SKM-1 (cell line): ENCODE measurements around the gene CHST12.

Experiments
- DNase-seq: peaks from one replicate; lab custom pipeline; 2025; ENCODE audit not compliant: unreplicated experiment; lab: John Stamatoyannopoulos, UW

CHST12 gene

DNA sequence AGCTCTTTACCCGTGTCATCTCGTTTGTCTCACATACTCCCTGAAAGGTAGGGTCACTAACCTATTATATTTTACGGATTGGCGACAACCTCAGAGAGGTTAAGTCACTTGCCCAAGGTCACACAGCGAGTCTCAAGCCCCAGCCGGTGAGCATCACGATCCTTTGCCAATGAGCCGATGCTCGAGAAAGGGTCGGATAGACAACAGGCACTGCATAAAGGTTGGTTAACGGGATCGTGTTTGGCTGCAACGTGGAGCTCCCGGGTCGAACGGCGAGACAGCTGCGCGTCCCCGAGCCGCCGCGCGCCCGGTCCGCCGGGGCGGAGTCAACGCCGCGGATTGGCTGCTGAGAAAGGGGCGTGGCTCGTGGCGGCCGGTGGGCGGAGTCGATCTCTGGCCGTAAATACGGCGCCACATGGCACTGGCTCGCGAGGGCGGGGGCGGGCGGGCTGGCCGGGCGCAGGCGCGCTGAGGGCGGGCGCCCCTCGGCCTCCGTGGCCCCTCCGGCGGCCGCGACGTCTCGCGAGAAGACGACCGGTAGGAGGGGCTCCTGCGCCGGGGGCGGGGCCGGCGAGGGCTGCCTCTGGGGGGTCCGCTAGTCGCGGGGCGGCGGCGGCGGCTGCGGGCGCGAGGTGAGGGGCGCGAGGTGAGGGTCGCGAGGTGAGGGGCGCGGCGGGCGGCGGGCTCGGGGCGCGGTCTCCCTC is at the start of gene CHST12:
Gene CHST12 (plus strand): TSS at position 598 of the 704 bp plus-strand sequence. CDS start 29,029 bp downstream, outside the sequence.
- DNase-seq, result peak; percentile 57

DNA sequence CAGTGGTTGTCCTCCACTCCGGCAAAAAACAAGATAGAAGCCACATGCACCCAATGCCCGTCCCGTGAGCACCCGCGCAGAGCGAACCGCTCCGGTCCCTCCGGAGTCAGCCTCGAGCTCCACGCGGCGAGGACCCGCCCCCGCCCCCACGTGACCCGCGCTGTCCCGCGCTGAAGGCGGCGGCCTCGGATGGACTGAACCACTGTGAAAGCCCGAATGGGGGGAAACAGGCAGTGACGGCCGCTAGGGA is 49.5 kb upstream of the CHST12 start:
- DNase-seq, result peak; percentile 84

DNA sequence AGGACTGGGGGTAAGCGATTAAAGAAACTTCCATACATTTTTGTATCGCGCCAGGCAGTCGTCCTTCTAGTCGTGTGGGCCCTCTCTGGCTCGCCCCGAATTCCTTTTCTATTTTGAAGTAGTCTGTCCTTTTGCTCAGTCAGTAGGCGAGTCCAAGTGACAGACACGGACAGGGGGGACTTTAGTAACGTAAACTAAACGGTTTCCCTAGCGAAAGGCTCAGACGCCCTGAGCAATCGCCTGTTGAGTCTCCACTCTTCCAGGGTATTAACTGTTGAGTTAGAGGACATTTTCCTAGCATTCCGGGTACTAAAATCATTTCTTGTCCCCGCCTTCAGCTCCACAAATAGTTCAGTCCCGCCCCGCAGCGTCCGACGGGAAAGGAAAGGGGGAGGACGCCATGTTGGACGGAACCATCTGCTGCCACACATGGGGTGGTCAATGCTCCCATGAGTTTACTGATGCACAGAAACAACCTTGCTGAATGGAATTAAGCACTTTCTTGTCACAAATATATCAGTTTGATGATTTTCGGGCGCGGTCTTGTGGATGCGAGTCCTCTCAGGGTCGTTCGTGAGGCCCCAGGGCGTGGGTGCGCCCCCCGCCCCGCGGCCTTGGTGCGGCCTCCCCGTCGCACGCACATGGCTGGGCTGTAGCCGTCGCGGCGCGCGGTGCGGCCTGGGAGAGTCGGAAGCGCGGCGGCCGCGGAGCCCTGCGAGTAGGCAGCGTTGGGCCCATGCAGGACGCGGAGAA is 49.0 kb upstream of the CHST12 start, which contains the start of gene EIF3B:
Gene EIF3B (plus strand): TSS at position 642 of the 753 bp plus-strand sequence. CDS start 95 bp downstream, at position 737.
- peak; percentile 92 for DNase-seq

DNA sequence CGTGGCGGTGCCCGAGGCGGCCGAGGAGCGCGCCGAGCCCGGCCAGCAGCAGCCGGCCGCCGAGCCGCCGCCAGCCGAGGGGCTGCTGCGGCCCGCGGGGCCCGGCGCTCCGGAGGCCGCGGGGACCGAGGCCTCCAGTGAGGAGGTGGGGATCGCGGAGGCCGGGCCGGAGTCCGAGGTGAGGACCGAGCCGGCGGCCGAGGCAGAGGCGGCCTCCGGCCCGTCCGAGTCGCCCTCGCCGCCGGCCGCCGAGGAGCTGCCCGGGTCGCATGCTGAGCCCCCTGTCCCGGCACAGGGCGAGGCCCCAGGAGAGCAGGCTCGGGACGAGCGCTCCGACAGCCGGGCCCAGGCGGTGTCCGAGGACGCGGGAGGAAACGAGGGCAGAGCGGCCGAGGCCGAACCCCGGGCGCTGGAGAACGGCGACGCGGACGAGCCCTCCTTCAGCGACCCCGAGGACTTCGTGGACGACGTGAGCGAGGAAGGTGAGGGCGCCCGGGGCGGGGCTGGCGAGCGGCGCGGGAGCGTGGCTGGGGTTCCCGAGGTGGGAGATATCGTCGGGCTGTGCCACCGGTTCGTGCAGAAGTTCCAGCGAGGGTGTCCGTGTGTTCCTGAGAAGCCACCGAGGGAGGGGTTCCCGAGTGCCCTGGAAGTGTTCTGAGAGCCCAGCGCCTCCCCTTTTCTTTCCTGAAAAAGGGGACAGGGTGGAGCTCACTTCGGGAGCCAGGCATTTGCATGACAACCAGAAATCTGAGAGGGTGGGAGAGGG is 48.3 kb upstream of the CHST12 start:
- no peak for DNase-seq

DNA sequence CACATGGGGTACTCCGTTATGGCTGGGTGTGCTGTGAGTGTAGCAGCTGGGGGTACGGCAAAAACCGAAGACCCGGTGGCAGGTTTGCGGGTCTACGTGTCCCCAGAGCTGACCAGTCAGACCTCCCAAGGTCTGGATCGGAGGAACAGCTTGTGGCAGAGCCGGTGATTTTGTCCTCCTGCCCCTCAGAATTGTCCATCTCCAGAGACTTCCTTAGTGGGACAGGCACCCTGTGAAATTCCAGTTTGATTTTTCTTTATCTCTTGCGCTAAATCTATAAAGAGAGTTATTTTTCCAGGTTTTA is 47.8 kb upstream of the CHST12 start:
- DNase-seq, result no peak

DNA sequence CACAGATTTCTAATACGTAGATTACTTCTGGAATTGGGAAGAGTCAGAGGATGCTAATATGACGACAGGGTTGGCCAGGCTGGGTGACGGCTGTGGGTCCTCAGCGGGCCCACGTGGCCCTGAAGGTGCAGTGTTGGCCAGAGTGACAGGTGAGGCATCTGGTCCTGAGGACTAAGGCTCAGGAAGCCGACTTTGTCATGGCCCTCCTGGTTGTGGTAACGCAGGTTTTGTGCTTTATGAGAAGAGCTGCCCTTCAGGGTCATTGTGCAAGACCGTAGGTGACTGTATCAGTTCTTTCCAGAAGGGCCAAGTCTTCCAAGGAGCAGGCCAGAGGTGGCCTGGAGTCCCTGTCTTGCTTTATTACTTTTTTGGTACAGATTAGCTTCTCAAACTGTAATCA is 46.2 kb upstream of the CHST12 start:
- no peak for DNase-seq

DNA sequence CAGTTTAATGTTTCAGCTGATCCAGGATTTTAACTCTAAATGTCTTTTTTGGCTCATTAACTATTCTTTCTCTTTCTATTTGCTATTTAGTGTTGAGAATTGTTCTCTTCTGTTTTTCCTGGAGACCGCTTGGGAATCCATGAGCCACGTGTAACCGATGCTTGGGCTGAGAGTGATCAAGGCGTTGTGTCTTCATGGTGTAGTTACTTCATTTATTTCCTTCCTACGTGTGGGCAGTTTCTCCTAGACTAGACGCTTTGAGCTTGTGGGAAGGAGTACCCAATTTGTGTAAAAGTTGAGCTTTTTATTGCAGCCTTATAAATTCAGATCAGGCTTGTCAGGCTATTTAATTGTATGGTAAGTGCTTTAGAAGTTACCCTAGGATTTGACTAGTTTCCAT is 45.8 kb upstream of the CHST12 start:
- DNase-seq, result no peak

DNA sequence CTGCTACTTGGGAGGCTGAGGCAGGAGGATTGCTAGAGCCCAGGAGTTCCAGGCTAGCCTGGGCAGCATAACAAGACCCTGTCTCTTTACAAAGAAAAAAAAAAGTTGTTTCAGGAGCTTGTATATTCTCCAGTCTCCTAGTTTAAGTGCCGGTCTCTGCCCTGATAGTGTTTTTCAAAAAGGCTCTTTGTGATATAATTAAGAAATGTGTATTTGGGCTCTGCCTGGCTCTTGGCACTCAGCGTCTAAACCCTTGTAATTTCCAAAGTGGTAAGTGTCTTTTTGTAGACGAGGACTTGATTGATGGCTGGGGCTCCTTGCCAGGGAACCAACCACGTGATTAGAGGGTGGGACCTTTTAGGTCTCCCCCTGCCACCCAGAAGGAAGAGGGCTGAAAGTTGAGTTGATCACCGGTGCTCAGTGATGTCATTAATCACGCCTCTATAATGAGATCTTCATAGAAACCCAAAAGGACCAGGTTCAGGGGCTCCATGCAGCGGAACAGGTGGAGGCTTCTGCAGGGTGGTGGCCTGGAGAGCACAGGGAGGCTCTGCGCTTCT is 44.4 kb upstream of the CHST12 start:
- no peak for DNase-seq

DNA sequence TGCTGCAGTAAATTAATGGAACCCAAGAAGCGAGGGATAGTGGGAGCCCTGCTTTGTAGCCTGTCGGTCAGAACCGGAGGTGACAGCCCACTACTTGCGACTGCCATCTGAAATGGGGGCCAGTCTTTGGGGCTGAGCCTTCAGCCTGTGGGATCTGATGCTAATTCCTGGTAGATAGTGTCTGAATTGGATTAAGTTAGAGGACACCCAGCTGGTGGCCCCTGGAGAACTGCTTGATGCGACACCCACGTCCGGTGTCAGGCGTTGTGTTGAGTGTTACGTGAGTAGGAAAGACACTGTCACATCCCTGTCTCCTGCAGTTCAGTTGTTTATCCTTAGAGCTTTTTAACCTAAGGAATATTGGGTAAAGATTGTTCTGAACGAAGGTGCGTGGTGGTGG is 43.8 kb upstream of the CHST12 start:
- DNase-seq, result no peak

DNA sequence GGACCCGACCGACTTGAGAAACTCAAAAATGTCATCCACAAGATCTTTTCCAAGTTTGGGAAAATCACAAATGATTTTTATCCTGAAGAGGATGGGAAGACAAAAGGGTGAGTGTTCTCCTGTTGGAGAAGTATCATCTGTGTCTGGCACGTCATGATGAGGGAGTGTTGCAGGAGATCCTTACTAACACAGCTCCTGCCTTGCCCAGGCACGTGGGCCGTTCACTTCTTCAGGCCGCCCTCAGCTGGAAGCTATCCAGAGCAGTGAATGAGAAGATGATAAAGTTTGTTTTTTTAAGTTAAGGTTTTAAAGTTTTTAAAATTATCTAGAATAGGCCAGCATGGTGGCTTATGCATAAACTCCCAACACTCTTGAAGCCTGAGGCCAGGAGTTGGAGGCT is 42.6 kb upstream of the CHST12 start:
- no peak for DNase-seq

DNA sequence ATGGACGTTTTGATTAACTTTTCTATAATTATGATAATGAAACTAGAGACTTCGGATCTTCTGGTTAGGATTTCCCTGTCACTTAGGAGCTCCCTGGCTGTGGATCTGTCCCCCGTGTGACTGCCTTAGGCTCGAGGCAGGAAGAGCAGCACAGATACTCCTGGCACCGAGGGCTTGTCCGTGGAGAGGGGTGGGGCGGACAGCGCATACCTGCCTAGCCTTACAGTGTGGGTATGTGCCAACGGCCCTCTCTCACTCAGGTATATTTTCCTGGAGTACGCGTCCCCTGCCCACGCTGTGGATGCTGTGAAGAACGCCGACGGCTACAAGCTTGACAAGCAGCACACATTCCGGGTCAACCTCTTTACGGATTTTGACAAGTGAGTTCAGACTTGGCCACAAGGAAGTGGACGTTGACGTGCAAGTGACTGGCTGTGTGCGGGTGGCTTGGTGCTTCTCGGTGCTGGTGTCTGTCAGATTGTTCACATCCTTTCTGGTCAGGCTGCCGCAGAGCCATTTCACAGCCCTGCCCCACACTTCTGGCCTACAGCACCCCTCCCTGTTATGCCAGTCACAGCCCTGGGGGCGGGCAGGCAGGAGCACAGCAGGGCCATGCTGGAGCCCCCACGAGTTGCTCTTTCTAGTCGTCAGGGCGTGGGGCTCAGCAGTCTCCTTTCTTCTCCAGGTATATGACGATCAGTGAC is 40.9 kb upstream of the CHST12 start:
- no peak for DNase-seq

DNA sequence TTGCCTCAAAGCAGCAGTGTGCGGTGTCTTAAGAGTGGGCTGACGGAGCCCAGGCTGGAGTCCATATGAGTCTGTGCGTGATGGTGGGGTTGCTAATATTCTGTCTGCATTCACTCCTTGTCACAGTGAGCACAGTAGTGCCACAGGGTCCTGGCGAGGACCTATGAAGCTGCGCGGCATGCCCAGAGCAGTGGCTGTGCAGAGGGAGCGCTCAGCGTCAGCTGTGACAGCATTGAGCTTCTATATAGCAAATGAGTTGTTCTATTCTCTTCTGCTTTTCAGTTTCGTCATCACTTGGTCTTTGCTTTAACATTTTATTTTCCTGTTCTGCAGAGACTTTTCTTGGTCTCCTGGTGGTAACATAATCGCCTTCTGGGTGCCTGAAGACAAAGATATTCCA is 34.3 kb upstream of the CHST12 start:
- DNase-seq, result no peak

DNA sequence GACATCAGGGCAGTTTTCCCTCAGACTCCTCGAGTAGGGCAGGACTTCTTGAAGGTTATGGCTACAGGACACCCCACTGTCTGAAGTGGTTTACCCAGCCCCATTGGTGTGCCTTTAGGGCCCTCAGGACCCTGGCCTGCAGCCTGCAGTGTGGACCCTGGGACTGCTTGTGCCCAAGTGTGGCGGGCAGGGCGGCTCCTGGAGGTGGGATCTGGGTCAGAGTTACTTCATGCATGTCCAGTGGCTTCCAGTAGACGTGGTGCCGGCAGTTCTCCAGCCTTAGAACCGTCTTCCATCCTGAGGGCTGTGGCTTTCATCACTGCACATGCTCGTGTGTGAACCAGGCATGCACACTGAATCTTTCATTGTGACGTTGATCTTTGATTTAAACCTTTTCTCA is 32.1 kb upstream of the CHST12 start:
- no peak for DNase-seq

DNA sequence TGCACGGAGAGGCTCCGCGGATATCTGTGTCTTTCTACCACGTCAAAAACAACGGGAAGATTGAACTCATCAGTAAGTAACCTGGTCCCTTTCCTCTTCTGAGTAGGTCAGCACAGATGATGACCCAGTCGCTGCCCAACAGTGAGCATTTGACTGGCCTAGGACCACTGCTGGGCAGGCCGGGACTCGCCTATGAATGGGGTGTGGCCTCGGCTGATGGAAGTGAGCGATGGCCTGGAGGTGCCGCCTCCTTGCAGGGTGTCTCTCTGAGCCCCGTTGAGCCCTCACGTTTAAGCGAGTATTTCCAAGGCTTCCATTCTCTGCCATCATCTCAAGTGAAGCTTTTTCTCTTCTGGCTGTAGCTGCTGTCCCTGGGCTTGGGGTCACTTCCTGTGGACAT is 30.7 kb upstream of the CHST12 start:
- DNase-seq, result no peak

DNA sequence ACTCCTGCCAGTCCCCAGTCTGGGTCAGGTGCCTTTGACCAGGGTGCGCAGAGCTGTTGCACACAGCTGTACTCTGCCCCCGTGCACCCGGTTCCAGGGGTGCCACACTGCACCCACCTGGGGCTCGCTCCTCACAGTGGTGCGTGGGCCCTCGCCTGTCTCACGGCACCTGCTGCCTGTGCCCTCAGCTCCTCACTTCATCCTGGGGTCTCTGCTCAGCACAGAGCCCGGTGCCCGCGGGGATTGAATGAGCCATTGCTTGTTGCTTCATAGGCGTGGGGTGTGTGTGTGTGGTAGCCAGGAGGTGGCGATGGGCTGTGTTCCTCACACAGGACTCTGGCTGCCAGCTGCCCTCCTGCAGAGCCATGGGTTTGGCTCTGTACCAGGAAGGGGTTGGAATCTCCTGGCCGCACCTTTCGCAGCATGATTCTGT is 30.3 kb upstream of the CHST12 start:
- DNase-seq, result no peak

DNA sequence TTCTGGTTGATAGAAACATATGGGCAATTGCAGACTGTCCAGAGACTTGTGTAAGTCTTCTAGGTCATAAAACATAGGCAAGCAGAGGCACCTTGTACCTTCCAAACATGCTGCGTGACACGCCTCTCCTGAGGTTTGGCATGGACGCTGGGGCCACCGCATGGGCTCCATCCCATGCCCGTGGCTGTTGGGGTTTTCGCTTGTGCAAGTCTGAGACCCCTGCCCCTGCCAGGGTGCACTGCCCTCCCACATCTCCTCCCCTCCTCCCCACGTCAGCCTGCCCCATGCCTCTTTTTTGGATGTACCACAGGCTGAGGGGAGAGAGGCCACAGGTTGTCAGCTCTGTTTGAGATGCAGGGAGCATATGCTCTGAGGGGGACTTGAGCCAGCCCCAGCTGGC is 29.8 kb upstream of the CHST12 start:
- DNase-seq, result no peak

DNA sequence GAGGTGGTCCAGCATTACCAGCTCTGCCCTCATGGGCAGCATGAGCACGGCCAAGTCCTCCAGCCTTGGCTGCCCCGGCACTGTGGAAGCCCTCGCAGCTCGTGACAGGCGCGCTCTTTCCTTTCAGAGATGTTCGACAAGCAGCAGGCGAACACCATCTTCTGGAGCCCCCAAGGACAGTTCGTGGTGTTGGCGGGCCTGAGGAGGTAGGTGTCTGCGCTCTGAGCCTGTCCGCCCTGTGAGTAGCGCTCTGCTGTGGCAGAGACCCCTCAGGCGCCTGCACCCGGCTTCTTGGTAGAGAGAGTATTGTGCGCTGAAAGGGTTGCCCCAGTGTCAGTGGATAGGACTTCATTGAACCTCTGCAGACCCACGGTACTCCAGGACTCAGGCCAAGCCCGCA is 29.0 kb upstream of the CHST12 start:
- no peak for DNase-seq

DNA sequence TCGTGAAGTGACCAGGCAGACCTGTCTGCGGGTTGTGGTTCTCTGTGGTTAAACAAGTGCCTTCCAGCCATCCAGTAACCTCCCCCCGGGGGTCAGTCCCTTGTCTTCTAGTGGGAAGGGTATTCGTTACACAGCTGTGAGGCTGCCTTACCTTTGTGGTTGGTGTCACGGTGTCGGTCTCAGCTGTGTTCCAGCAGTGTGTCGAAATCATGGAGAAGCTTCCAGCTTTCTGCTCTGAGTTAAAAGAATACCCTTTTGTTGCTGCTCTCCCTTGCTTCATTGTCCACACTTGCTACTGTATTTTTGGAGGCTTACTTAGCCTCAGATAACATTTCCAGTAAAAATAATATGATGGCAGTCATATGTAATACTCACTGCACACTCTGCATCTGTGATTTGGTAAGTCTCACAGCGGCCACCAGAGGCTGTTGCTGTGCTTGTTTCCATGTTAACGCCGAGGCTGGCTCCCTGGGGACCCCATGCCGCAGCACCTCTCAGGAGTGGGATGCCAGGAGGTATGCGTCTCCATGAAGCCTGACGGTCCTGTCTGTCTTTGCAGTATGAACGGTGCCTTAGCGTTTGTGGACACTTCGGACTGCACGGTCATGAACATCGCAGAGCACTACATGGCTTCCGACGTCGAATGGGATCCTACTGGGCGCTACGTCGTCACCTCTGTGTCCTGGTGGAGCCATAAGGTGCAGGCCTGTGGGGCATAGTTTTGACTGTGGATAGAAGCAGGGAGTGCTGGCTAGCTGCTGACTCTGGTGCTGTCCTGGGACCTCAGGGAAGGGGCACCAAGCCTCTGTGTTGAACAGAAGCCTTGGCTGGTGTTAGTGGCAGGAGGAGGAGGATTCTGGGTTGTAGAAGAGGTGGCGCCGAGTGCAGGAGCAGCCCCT is 28.3 kb upstream of the CHST12 start:
- no peak for DNase-seq

DNA sequence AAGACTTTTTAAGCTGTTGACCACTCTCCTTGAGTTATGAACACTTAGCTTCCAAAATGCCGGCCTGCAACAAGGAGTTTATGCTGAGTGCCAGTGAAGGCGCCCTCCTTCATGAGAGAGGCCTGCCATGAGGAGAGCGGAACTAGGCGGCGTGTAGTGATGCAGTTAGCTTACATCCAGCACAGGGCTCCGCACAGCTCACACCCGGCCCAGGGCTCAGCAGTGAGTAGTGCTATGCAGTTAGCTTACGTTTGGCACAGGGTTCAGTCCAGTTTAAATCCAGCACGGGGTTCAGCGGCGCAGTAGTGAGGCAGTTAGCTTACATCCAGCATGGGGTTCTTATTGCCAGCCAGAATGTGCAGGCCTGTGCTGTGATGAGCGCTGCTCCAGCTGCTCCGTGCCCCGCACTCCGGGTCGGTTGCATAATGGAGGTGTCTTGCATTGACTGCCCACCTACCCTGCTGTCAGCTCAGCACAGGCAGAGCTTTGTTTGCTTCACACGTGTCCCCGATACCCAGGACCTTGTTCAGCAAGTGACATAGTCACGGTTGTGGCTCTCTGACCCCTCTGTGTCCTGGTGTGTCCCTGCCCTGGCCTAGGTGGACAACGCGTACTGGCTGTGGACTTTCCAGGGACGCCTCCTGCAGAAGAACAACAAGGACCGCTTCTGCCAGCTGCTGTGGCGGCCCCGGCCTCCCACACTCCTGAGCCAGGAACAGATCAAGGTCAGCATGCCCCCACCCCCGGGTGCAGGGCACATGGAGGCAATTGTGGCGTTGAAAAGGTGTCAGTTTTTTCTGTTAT is 26.9 kb upstream of the CHST12 start:
- DNase-seq, result no peak
